Renal cortex interstitium (tissue), 11 donors: ENCODE results near the gene PIP5K1B. TPM values are rescaled to one million over a fixed set of nuclear protein-coding genes. Genes with fewer than 3 reads are reported as not detected.
A peak's percentile ranks its signal among the peaks of the same experiment; 100 is the strongest.

ENCODE experiments used
- DNase-seq, 11 donors: peaks; one replicate each; pipeline ENCODE4 v3.0.0-alpha.2; 2013; ENCODE audit warnings: low read depth in 9 of 11, low spot score in 4 of 11; ENCODE audit errors: extremely low read depth in 1 of 11
- polyA plus RNA-seq, 3 donors: library from polyadenylated mRNA; unstranded; fragments of 120-200 nt; gene quantifications; one replicate each; pipeline ENCODE4 v1.2.1, GENCODE V29; 2013; ENCODE audit not compliant: insufficient read length in 3 of 3

The PIP5K1B gene
- polyA plus RNA-seq, 3 donors = 6.3 to 8.4 (median 6.6) TPM

- DNase-seq = no peak
These were observed 128.0 kb downstream of the PIP5K1B start for GRCh38 chr9:68832861-68833518.

- DNase-seq = no peak
These were observed 130.0 kb downstream of the PIP5K1B start for GRCh38 chr9:68834931-68835520.

- no peak for DNase-seq
These were observed 131.7 kb downstream of the PIP5K1B start for GRCh38 chr9:68836788-68837187.

- DNase-seq = no peak
These were observed 133.2 kb downstream of the PIP5K1B start for GRCh38 chr9:68838245-68838644.

DNA sequence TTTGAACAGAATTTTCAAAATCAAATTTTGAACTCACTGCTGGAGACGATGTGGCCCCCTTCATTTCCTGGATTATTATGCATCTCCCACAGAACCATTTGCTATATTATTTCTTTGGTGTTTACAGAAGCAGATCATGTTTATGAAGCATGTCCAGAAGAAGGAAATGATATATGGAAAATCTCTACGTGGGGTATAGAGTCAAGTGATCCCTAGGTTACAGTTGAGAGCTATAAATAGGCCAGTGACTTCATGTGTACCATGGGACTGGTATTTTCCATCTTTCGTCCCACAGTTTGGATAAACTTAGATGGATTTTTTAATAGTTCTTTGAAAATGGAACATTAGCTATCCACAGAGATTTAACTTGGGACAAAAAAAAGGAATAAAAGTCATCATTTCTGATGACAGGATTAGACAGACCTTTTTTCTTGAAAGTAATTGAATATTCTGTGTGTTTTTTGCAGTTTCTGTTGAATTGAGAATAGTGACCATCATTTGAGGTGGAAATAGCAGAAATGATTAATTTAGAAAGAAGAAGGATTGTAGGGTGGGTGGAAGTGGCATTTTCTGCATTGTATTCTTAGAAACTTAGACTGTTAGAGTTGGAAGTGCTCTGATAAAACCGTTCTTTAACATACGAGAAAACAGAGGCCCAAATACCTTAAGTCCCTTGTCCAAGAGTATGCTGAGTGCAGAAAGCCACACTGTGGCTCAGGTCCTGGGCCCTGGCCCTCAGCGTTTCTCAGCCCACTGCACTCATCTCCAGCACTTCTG lies 136.4 kb downstream of the PIP5K1B start:
- DNase-seq = no peak

GRCh38 chr9:68842568-68842967 lies 137.5 kb downstream of the PIP5K1B start:
- DNase-seq = no peak

DNA sequence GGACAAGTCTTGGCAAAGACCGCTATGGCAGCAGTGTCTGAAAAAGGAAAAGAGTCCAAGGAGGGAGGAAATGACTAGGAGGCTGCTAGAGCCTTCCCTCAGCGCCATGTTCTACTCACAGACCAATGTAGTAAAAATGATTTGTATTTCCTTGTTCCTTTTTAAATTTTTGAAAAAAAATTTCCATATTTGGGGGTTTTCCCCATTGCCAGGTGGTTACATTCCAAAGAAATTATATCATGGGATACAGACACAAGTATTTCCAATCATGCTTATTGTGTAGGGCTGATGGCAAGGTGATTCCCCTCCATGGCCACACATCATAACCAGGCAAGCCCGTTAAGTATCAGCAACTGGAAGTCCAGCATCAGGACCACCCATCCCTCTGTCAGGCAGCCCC lies 138.2 kb downstream of the PIP5K1B start:
- no peak for DNase-seq

GRCh38 chr9:68844157-68844556 lies 139.1 kb downstream of the PIP5K1B start:
- no peak for DNase-seq

- peak in 8 of 11 donors; percentile 12 to 53 (median 38) for DNase-seq
These were observed 139.9 kb downstream of the PIP5K1B start for GRCh38 chr9:68844631-68845612.

DNA sequence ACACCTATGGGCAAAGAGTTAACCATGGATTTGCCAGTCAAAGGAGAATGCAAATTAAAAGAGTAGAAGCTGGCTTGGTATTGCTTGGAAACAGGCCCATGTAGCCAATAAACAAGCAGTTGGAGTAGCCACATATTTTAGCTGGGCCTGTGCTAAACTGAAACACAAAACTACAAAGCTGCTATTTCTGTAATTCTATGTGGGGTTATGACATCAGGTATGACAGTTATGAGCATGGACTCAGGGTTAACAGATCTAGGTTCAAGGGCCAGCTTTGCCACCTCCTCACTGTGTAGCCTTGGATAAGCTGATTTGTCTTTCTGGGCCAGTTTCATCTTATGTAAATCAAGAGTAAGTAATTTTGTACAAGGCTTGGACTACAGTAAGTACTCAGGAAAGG lies 142.7 kb downstream of the PIP5K1B start:
- DNase-seq = no peak

GRCh38 chr9:68851657-68852056 lies 146.6 kb downstream of the PIP5K1B start:
- no peak for DNase-seq

DNA sequence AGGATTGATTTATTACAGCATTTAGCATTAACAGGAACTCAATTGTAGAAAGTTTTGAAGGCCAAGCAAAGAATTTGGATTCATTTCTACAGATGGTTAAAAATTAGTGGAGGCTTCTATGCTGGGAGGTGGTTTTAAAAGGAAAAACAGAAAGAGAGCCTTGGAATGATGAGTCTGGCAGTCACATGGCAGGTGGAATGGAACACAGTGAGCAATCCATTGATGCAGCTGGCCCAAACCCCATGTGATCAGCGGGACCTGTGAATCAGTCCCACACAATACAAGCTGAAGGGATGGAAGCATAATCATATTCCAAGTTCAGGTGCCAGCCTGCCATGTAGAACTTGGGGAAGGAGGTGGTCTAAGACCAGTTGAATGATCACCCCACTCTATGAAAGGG lies 147.9 kb downstream of the PIP5K1B start:
- DNase-seq = no peak

DNA sequence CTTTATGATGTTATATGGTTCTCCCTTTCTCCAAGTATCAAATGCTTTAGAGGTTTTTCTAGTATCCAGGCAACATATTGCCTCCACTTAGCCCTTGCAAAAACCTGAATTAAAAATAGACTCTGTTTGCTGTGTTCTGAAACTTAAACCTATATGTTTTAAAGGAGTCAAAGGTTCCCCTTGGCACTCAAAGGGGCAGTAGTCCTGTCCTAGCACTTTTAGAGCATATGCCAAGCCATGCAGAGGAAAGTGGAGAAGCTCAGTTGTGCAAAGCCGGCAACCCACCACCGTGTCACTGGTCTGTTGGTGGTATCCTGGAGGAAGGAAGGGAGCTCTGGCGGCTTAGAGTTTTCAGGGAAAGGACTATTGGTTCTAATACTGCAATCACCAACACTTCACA lies 154.3 kb downstream of the PIP5K1B start:
- no peak for DNase-seq

GRCh38 chr9:68860419-68860818 lies 155.4 kb downstream of the PIP5K1B start:
- DNase-seq = no peak

DNA sequence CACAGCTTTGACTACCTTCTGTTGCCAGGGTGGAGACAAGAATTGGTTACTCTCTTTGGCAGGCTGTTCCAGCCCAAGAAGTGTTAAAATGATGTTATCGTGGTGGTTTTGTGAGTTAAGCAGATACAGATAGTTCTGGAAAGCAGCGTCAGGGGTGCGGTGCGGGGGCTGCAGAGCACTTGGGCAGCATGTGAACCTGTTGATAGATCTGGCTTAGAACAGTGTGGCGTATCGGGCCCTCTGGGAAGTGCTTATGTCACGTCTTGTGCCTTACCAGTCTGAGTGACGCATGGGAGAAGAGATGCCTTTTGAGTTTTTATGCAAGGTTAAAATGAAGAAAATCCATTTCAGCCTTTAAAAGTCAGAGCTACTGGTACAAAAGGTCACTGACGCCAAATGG lies 156.4 kb downstream of the PIP5K1B start:
- DNase-seq = no peak

DNA sequence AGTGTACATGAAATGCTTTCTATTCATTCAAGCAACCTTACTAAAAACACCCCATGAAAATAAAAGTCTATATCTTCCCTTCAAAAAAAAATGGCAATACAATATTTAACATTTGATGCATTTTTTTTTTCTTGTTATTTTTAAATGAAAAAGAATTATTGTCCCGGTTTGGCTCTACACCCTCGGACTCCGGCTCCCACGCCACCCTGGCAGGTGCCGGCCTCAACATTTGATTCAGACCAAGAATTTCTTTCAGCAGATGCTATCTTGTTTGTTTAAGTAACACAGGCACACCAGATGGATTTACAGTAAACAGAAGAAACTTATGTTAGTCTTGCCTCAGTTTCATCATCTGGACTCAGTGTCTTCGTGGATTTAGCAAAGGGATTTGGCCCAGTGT lies 162.0 kb downstream of the PIP5K1B start:
- no peak for DNase-seq

DNA sequence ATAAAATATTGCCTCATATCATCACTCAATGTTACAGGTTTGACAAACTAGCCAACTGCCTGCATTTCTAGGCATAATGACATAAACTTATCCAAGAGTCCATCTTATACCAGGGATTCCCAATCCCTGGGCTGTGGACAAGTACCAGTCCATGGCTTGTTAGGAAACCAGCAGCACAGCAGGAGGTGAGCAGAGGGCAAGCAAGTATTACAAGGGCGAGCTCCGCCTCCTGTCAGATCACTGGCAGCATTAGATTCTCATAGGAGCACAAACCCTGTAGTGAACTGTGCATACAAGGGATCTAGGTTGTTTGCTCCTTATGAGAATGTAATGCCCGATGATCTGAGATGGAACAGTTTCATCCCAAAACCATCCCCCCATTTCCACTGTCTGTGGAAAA lies 164.0 kb downstream of the PIP5K1B start:
- no peak for DNase-seq

DNA sequence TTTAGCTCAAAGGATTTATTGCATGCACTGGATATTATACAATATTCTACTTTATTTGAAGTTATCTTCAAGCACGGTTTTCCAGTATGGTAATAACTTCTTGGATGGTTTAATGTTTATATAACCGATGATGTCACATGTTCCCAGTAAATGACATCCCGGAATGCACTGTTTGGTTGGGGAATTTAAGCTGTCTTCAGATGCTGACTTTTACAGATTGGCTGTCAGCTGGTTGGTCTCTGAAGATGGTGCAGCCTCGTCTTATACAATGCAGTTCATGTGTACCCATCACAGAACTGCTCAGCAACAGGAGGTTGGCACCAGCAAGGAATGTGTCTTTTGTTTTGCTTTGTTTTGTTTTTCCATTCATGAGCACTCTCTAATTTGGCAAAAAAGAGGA lies 165.0 kb downstream of the PIP5K1B start:
- DNase-seq = no peak

GRCh38 chr9:68871236-68871635 lies 166.2 kb downstream of the PIP5K1B start:
- no peak for DNase-seq
